Peyer's patch (tissue), 4 donors: ENCODE data around the gene RANGAP1.

Source experiments
- CTCF ChIP-seq, 6 experiments: fragments of 450-650 bp in 4 of 6; fragments of 200-600 bp in 2 of 6; sonication (generic) in 1 of 6; IDR thresholded peaks; one replicate each; pipeline ENCODE4 v1.5.1; 2017 to 2019; ENCODE audit warnings: antibody characterized with exemption in 6 of 6, mild to moderate bottlenecking in 3 of 6, moderate library complexity in 1 of 6
- POLR2A ChIP-seq, 2 donors: fragments of 450-650 bp; IDR thresholded peaks; one replicate each; pipeline ENCODE4 v1.5.1; 2017; ENCODE audit warnings: antibody characterized with exemption in 2 of 2, mild to moderate bottlenecking in 2 of 2, moderate library complexity in 2 of 2

- TF ChIP-seq POLR2A (IDR thresholded peaks at IDR 0.05) (no peak), CTCF (IDR thresholded peaks at IDR 0.05) (no peak)
Measured at GRCh38 chr22:41302811-41303210, 16.8 kb upstream of the RANGAP1 start.
